Natural killer cell treated with Interleukin-12 subunit alpha and Interleukin-12 subunit beta and Interleukin-15 and Interleukin-18, amount 100 ng/mL, for 72 hours (primary cell): ENCODE data around the gene PITPNM1. TPM values are rescaled to one million over a fixed set of nuclear protein-coding genes. Genes with fewer than 3 reads are reported as not detected.
"Not testable (repeated sequence)": the region's sequence is repeated elsewhere in the genome, so short reads cannot be mapped to it uniquely, and the experiment has no call there.

Experiments
- ATAC-seq, 2 donors: fragments of 150-1000 bp; cut with Tn5 transposase in 1 of 2; sonication (Bioruptor Pico), chemical (Tn5 transposase) in 1 of 2; 2 replicates each; pipeline ENCODE4 v1.10.0; 2021
- DNase-seq: peaks from one replicate; pipeline ENCODE4 v3.0.0; 2022; ENCODE audit warnings: low spot score
- H3K27ac Mint-ChIP-seq, 2 donors: 1 replicate in 1 of 2; 2 replicates in 1 of 2; pipeline ENCODE4 v1.8.0; 2022; ENCODE audit warnings: mixed read lengths in 2 of 2, mild to moderate bottlenecking in 1 of 2, moderate library complexity in 1 of 2
- H3K27me3 Mint-ChIP-seq, 2 donors: 1 replicate in 1 of 2; 2 replicates in 1 of 2; pipeline ENCODE4 v1.8.0; 2022; ENCODE audit warnings: mixed read lengths in 2 of 2
- H3K36me3 Mint-ChIP-seq: one replicate; pipeline ENCODE4 v1.8.0; 2022; ENCODE audit warnings: mixed read lengths
- H3K4me1 Mint-ChIP-seq, 2 donors: 1 replicate in 1 of 2; 2 replicates in 1 of 2; pipeline ENCODE4 v1.8.0; 2022; ENCODE audit warnings: low read depth in 2 of 2, mixed read lengths in 2 of 2, mild to moderate bottlenecking in 1 of 2
- H3K4me3 Mint-ChIP-seq: one replicate; pipeline ENCODE4 v1.8.0; 2022; ENCODE audit warnings: mixed read lengths
- H3K9me3 Mint-ChIP-seq: 2 replicates; pipeline ENCODE4 v1.8.0; 2022; ENCODE audit warnings: mixed read lengths
- total RNA-seq, 2 donors: library from RNA; stranded (reverse); gene quantifications; one replicate each; pipeline ENCODE4 v1.2.3, GENCODE V29; 2022

Gene PITPNM1
- total RNA-seq, 2 donors from 2014 or later: 66.0 to 174 TPM

- H3K9me3 Mint-ChIP-seq: no peaks in the 10 kb centered on the region
- H3K4me1 Mint-ChIP-seq: no peaks in the 10 kb centered on the region
- no peak overlapping the region for H3K4me3 Mint-ChIP-seq
- peaks cover 4 to 5% of the 10 kb centered on the region in 2 donors for H3K27me3 Mint-ChIP-seq
- DNase-seq: no peak
- no peak overlapping the region for H3K27ac Mint-ChIP-seq
- no peak for ATAC-seq
- no peaks in the 10 kb centered on the region for H3K36me3 Mint-ChIP-seq
Measured at GRCh38 chr11:67519726-67520125, 14.6 kb upstream of the PITPNM1 start.

GRCh38 chr11:67517784-67518552 lies 12.8 kb upstream of the PITPNM1 start:
- H3K4me1 Mint-ChIP-seq: no peaks in the 10 kb centered on the region
- H3K9me3 Mint-ChIP-seq: no peaks in the 10 kb centered on the region
- H3K27ac Mint-ChIP-seq: no peak overlapping the region
- H3K27me3 Mint-ChIP-seq: peaks cover 4 to 5% of the 10 kb centered on the region in 2 donors
- no peak overlapping the region for H3K4me3 Mint-ChIP-seq
- ATAC-seq: no peak
- no peak for DNase-seq
- no peaks in the 10 kb centered on the region for H3K36me3 Mint-ChIP-seq

GRCh38 chr11:67516806-67517205 lies 11.6 kb upstream of the PITPNM1 start:
- ATAC-seq: no peak
- H3K4me1 Mint-ChIP-seq: no peaks in the 10 kb centered on the region
- no peaks in the 10 kb centered on the region for H3K9me3 Mint-ChIP-seq
- H3K36me3 Mint-ChIP-seq: no peaks in the 10 kb centered on the region
- H3K27me3 Mint-ChIP-seq: peaks cover 4 to 5% of the 10 kb centered on the region in 2 donors
- no peak overlapping the region for H3K4me3 Mint-ChIP-seq
- no peak for DNase-seq
- no peak overlapping the region for H3K27ac Mint-ChIP-seq

- DNase-seq (no peak), ATAC-seq (no peak)
- Mint-ChIP-seq H3K9me3 (no peaks in the 10 kb centered on the region), H3K4me3 (no peak overlapping the region), H3K36me3 (no peaks in the 10 kb centered on the region), H3K27ac (no peak overlapping the region), H3K27me3 (peaks cover 8 to 11% of the 10 kb centered on the region in 2 donors), H3K4me1 (peaks cover 3 to 5% of the 10 kb centered on the region in 2 donors)
Measured at GRCh38 chr11:67514116-67514515, 9.0 kb upstream of the PITPNM1 start.

- not testable (repeated sequence) for DNase-seq, H3K27ac Mint-ChIP-seq
- peaks cover 15 to 16% of the 10 kb centered on the region in 2 donors for H3K4me1 Mint-ChIP-seq
Measured at GRCh38 chr11:67511558-67511957, 6.4 kb upstream of the PITPNM1 start.

GRCh38 chr11:67510023-67510345 lies 4.8 kb upstream of the PITPNM1 start:
- Mint-ChIP-seq H3K36me3 (no peaks in the 10 kb centered on the region), H3K27ac (peak overlapping the region in 1 of 2 donors; percentile 92), H3K27me3 (peaks cover 3 to 7% of the 10 kb centered on the region in 2 donors), H3K4me1 (peaks cover 24 to 25% of the 10 kb centered on the region in 2 donors), H3K4me3 (peak overlapping the region; percentile 92), H3K9me3 (no peaks in the 10 kb centered on the region)
- no peak for ATAC-seq
- DNase-seq: no peak

More at GRCh38 chr11:67511558-67511957, 6.4 kb upstream of the PITPNM1 start:
- H3K36me3 Mint-ChIP-seq, H3K9me3 Mint-ChIP-seq, ATAC-seq, H3K4me3 Mint-ChIP-seq: not testable (repeated sequence)
- peaks cover 8 to 11% of the 10 kb centered on the region in 2 donors for H3K27me3 Mint-ChIP-seq

GRCh38 chr11:67508486-67509121 lies 3.4 kb upstream of the PITPNM1 start:
- H3K4me1 Mint-ChIP-seq: peaks cover 25% of the 10 kb centered on the region in 2 donors
- H3K36me3 Mint-ChIP-seq: no peaks in the 10 kb centered on the region
- H3K4me3 Mint-ChIP-seq: peak overlapping the region; percentile 92
- ATAC-seq: peak; percentile 58 to 70
- DNase-seq: peak; percentile 99
- no peaks in the 10 kb centered on the region for H3K9me3 Mint-ChIP-seq
- peak overlapping the region; percentile 92 to 93 for H3K27ac Mint-ChIP-seq
- peaks cover 3 to 7% of the 10 kb centered on the region in 2 donors for H3K27me3 Mint-ChIP-seq

- Mint-ChIP-seq H3K9me3 (no peaks in the 10 kb centered on the region), H3K4me1 (peaks cover 28 to 29% of the 10 kb centered on the region in 2 donors), H3K36me3 (no peaks in the 10 kb centered on the region), H3K27me3 (peaks cover 3 to 7% of the 10 kb centered on the region in 2 donors), H3K4me3 (peak within 1 kb of the TSS; percentile 92), H3K27ac (peak within 1 kb of the TSS; percentile 92 to 93)
- DNase-seq (peak; percentile 100), ATAC-seq (peak; percentile 88 to 91)
Measured at GRCh38 chr11:67507864-67508485, 2.8 kb upstream of the PITPNM1 start, which contains the start of gene CDK2AP2. Gene CDK2AP2, minus strand, starts transcription at chr11:67508162. Its CDS starts 80 bp downstream, at chr11:67508082.

- H3K9me3 Mint-ChIP-seq: no peaks in the 10 kb centered on the region
- H3K27me3 Mint-ChIP-seq: peaks cover 3 to 7% of the 10 kb centered on the region in 2 donors
- H3K27ac Mint-ChIP-seq: peak overlapping the region; percentile 92 to 93
- H3K4me1 Mint-ChIP-seq: peaks cover 32% of the 10 kb centered on the region in 2 donors
- no peak for DNase-seq
- no peaks in the 10 kb centered on the region for H3K36me3 Mint-ChIP-seq
- peak overlapping the region; percentile 92 for H3K4me3 Mint-ChIP-seq
- ATAC-seq: no peak
Measured at GRCh38 chr11:67507242-67507863, 2.2 kb upstream of the PITPNM1 start.

GRCh38 chr11:67506426-67507051 lies 1.4 kb upstream of the PITPNM1 start:
- H3K4me1 Mint-ChIP-seq: peaks cover 32% of the 10 kb centered on the region in 2 donors
- H3K36me3 Mint-ChIP-seq: no peaks in the 10 kb centered on the region
- DNase-seq: no peak

GRCh38 chr11:67505605-67506396 lies 638 bp upstream of the PITPNM1 start:
- Mint-ChIP-seq H3K4me1 (peaks cover 37% of the 10 kb centered on the region in 2 donors), H3K9me3 (no peaks in the 10 kb centered on the region), H3K27me3 (peaks cover under 1% of the 10 kb centered on the region in 2 donors), H3K36me3 (peaks cover 5% of the 10 kb centered on the region), H3K27ac (peak overlapping the region; percentile 87 to 92), H3K4me3 (peak overlapping the region; percentile 92)
- ATAC-seq: peak; percentile 44 to 49
- peak; percentile 86 for DNase-seq

More at GRCh38 chr11:67506426-67507051, 1.4 kb upstream of the PITPNM1 start:
- H3K27me3 Mint-ChIP-seq: peaks cover 3 to 7% of the 10 kb centered on the region in 2 donors
- H3K27ac Mint-ChIP-seq: peak overlapping the region; percentile 92 to 93
- peak overlapping the region; percentile 92 for H3K4me3 Mint-ChIP-seq
- ATAC-seq: no peak
- no peaks in the 10 kb centered on the region for H3K9me3 Mint-ChIP-seq

GRCh38 chr11:67504005-67504949 lies 886 bp downstream of the PITPNM1 start:
- Mint-ChIP-seq H3K36me3 (peaks cover 8% of the 10 kb centered on the region), H3K27ac (peak overlapping the region; percentile 76 to 92), H3K9me3 (no peaks in the 10 kb centered on the region), H3K4me1 (peaks cover 40 to 41% of the 10 kb centered on the region in 2 donors), H3K27me3 (no peaks in the 10 kb centered on the region), H3K4me3 (peak overlapping the region; percentile 92)
- ATAC-seq (no peak), DNase-seq (peak; percentile 73)
